Stomach (tissue), 4 donors: ENCODE measurements around the gene USP32.

ENCODE experiments used
- EP300 ChIP-seq: sonication (generic); formaldehyde crosslinking; IDR thresholded peaks from one replicate; pipeline ENCODE4 v1.6.1; 2017; ENCODE audit warnings: antibody characterized with exemption
- POLR2A ChIP-seq, 4 donors: fragments of 450-650 bp; IDR thresholded peaks; one replicate each; pipeline ENCODE4 v1.6.1; 2016; ENCODE audit warnings: antibody characterized with exemption in 4 of 4, control low read depth in 2 of 4, mild to moderate bottlenecking in 1 of 4, moderate library complexity in 1 of 4
- POLR2AphosphoS5 ChIP-seq, 3 donors: sonication (generic); formaldehyde crosslinking; IDR thresholded peaks; one replicate each; pipeline ENCODE4 v1.6.1; 2016; ENCODE audit warnings: antibody characterized with exemption in 3 of 3
- TF ChIP-seq, protein P1 (sequence below), 7 experiments: fragments of 450-650 bp in 4 of 7; fragments of 200-600 bp in 3 of 7; sonication (generic) in 3 of 7; IDR thresholded peaks; one replicate each; pipeline ENCODE4 v1.5.1; 2016 to 2019; ENCODE audit warnings: antibody characterized with exemption in 7 of 7, control low read depth in 2 of 7, mild to moderate bottlenecking in 1 of 7

DNA sequence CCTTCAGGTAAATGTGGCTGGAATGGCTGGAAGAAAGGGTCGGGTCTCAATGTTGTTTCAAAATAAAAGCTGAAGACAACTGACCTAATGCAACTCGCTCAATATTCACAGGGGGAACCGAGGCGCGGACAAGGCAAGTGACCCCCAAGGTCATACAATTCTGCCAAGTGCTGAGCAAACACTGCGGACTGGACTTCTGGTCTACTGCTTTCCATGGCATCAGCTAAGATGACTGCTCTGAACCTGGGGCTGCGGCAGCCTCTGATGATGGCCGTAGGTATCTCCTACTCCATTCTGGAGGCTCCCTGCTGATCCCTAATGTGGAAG, 220.2 kb downstream of the USP32 start:
- TF ChIP-seq POLR2A (IDR thresholded peaks at IDR 0.05): no peak
- TF ChIP-seq, protein P1, sequence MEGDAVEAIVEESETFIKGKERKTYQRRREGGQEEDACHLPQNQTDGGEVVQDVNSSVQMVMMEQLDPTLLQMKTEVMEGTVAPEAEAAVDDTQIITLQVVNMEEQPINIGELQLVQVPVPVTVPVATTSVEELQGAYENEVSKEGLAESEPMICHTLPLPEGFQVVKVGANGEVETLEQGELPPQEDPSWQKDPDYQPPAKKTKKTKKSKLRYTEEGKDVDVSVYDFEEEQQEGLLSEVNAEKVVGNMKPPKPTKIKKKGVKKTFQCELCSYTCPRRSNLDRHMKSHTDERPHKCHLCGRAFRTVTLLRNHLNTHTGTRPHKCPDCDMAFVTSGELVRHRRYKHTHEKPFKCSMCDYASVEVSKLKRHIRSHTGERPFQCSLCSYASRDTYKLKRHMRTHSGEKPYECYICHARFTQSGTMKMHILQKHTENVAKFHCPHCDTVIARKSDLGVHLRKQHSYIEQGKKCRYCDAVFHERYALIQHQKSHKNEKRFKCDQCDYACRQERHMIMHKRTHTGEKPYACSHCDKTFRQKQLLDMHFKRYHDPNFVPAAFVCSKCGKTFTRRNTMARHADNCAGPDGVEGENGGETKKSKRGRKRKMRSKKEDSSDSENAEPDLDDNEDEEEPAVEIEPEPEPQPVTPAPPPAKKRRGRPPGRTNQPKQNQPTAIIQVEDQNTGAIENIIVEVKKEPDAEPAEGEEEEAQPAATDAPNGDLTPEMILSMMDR (IDR thresholded peaks at IDR 0.05): no peak
- TF ChIP-seq EP300: no peak
- TF ChIP-seq POLR2AphosphoS5 (IDR thresholded peaks at IDR 0.05): no peak
